HG03045 (cell line): Measurements from ENCODE around the gene TUNAR.

Experiments used
- ATAC-seq: cut with Tn5 transposase; IDR thresholded peaks from one replicate; pipeline ENCODE4 v1.9.1; 2021; ENCODE audit warnings: mild to moderate bottlenecking, moderate library complexity; ENCODE audit not compliant: unreplicated experiment

The TUNAR gene

DNA sequence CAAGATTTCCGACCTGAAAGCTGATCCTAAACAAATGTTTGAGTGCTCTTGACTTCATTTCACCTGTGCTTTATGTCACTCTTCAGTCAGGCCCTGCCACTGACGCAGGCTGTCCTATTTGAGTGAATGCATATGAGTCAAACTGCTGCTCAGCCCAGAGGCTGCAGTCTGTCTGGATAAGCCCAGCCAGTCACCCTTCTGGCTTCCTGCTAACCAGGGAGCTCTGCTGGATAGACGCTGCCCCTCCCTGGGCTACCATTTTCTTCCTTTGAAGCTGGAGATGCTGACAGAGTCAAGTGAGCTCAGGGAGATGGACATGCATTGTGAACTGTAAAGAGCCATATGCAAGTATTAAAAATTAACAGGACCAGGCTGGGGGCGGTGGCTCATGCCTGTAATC lies 5.1 kb upstream of the TUNAR start:
- ATAC-seq: no peak

DNA sequence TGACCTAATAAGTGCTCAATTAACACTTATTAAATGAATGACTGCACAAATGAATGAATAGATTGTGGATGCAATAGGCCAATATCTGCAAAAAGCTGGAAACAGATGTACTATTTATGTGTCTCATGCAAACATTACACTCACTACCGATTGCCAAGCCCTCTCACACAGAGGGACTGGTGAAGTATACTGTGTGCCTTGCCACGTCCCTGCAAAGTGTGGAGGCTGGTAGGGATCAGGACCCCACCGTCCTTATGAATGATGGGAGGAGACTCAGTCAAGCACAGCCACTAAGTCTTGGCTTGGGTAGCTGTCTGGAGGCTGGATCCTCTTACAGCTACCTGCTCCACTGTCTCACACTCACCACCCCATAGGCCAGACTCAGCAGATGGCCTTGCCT lies 3.9 kb upstream of the TUNAR start:
- ATAC-seq: no peak

DNA sequence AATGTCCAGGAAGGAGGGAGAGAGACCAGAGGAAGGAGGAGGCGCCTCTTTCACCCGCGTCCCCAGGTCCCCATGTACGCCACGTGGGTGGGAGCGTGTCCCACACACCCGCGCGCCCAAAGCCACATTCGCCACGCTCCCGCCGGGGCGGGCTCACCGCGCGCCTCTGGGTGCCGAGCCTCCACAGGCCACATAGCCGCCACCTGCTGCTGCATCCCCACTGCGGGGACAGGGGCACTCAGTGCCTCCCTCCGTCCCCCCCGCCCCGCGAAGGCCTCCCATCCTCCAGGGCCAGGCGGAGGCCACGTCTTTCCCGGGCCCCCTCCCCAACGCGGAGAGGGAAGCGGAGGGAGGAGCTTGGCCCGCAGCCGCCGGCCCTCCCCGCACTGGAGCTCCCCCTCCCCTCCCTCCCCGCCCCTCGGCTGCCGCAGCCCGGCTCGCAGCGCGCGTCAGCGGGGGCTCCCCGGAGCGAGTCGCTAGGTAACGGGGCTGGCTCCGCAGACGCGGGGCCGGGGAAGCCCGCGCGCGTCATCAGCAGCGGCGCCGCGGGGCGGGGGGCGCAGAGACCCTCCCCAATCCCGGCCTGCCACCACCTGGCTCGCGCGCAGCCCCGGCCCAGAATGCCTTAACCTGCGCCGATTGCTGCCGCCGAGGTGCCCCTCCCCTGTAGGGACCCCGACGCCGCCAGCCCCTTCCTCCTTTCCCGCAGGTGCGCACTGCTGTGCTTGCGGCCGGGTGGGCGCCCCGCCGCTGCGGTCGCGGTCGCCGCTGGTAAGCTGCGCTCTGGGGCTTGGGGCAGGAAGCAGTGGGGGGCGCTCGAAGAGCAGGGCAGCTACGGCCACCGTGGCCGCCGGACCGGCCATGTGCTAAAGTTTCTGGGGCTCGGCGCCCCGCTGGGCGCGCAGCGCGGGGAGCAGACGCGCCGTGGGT lies 536 bp upstream of the TUNAR start:
- no peak for ATAC-seq

DNA sequence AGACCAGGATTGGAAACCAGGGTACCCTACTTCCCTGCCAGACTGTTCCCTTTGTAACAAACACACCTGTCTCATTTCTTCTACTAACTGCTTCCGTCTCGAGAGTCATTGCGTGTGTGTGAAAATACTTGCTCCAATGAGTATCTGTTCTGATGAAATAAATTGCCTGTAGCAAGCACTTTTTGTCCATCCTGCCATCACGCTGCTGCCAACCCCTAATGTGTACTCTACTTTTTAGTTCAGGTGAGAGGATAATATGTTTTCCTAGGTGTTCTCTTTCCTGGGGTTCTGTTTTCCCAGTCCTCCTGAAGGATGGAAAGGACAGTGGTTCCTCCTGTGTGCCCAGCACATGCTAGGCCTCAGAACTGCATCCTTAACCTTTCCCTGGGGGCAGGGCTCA lies 1.0 kb downstream of the TUNAR start:
- ATAC-seq: no peak

DNA sequence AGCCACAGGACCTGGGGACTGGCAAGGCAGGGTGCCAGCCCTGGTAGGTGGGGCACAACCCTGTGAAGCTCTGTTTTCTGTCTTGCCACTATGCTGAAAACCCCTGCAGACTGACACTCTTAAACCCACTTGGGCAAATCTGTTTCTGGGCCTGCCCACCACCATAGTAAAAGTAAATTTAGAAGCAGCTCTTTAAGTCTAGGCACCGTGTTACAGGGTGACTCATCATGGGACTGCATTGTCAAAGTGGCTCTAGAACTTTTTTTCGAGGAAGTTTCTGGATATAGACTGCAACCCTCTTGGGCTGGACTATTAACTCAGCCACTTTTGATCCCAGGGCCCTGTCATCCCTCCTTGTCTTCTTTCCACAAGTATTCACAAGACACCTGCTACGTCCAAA lies 7.7 kb downstream of the TUNAR start:
- no peak for ATAC-seq

DNA sequence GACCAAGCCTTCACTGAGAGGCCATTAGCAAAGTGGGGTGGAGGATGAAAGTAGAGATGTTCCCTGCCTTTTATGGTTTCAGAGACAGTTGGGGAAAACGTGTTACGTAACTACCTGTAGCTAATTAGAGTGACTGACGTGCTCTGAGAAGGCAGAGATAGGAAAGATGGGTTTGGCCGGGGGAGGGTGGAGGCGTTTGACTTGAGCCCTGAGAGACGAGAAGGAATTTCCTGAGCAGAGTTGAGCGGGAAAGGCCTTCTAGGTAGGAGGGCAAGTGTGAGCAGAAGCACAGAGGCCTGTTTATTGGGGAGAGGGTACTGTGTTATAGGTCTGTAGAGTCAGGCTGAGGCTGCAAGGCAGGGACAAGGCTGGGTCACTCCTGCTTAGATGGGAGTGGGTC lies 8.6 kb downstream of the TUNAR start:
- ATAC-seq: no peak

DNA sequence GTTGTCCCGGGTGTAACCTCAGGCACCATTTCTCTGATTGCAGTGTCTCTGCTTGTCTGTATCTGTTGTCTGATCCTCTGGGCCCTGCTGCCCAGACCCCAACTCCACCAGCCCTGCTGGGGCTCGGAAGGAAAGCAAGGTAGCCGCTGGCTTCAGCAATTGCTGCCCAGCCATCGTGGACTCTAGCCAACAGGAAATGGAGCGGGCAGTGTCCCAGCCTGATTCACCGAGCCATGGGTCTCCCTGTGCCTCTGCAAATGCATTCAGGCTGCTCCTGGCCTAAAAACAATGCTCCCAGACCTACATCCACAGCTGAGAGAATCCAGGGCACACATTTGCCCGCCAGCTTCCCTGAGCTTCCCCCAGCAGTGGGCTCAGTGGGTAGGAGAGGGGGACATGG lies 9.2 kb downstream of the TUNAR start:
- ATAC-seq: no peak

DNA sequence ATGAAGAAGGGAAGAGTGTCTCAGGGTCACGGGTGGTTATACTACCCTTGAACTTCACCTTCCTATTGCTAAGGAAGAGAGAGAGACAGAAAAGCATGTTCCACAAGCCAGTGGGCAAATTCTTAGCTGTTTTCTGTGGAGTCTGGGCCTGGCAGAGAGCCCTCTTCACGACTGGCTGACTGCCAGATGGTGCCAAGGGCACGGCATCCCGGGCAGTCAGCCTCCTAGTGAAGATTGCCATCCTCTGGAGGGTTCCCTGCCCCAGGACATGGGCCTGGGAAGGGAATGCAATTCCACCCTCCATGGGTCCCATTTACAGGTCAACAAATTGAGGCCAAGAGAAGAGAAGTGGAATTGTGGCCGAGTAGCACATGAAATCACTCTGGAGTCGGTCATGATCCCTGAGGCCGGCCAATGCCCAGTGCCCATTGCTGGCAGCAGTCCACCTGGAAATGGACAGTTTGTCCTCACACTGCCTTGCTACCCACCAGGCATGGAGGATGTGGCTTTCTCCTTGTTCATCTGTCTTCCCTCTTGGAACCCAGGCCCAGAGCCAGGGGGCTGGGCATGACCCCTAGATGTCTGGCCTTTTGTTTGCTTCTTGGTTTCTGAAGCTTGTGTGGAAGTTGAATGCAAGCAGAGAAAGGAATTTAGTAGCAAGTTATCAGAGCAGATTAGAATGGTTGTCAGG lies 9.9 kb downstream of the TUNAR start:
- no peak for ATAC-seq

DNA sequence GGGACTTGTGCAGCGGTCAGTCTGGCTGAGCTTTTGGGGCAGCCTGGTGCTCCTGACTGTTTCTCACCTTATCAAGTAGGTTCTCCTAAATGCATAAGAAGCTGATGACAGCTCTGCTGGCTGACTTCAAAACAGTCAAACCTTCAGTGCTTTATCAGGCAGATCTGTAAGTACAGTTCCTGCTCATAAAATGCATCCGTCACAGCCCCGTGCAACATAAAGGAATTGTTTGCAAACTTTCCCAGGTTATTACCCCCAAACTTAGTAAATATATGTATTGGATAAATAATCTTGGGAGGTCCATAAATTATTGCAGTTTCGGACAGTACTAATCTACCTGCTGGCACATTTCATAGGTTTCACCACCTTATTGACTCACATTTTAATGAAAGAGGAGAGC lies 10.7 kb downstream of the TUNAR start:
- no peak for ATAC-seq

DNA sequence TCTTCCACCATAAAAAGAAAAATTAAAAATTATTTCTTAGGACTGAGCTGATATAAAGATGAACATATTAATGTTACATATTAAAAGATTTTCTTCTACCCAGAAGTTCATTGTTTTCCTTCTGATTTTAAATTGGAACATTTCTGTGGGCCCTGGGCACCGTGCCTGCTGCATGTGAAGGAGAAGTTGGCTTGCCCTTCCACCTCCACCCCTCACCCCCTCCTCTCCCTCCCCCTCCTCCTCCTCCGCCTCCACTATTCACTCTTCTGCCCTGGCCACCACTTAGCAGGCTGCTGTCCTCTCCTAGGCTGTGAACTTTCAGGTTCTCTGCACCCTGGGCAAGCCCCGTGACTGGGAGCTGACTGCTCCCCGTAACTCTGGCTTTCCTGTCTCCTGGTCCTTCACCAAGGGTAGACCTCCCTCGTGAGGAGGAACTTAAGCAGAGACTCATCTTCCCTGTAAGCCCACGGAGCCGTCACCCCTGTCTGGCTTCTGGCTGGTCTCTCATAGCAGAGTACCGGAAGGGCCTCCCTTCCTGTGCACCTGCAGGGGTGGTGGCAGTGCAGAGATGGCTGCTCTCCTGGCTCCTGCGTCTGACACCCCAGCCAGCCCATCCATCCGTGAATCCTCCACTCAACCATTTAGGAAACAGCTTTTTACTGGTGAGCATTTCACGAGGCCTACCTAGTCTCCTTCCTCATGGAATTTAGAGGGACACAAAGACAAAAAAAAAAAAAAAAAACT lies 12.8 kb downstream of the TUNAR start:
- no peak for ATAC-seq

DNA sequence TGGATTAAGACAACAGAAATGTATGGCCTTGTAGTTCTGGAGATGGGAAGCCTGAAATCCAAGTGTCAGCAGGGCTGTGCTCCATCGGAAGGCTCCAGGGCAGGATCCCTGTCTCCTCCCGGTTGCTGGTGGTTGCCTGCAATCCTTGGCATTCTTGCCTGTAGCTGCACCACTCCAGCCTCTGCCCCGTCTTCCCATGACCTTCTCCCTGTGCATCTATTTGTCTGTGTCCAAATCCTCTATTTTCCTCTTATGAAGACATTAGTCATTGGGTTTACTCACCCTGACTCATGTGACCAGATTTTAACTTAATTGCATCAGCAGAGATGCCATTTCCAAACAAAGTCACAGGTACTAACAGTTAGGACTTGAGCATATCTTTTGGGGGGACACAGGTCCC lies 15.1 kb downstream of the TUNAR start:
- ATAC-seq: no peak

DNA sequence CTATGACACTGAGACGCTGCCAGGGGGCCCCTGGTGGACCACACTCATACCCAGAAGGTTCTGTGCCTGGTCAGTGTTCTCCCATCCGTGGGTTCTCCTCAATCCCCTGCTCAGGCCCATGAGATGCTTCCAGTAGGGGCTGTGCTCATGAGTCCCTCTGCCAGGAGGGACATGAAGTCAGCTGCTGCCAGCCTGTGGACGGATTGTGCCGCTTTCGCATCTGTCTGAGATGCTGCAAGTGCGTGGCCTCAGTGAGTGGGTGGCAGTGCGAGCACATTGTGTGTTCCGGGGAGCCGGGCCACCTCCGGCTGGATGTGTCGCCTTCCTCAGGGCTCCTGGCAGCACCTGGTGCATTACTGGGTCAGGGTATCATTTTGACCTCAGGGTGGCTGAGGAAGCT lies 15.5 kb downstream of the TUNAR start:
- no peak for ATAC-seq

DNA sequence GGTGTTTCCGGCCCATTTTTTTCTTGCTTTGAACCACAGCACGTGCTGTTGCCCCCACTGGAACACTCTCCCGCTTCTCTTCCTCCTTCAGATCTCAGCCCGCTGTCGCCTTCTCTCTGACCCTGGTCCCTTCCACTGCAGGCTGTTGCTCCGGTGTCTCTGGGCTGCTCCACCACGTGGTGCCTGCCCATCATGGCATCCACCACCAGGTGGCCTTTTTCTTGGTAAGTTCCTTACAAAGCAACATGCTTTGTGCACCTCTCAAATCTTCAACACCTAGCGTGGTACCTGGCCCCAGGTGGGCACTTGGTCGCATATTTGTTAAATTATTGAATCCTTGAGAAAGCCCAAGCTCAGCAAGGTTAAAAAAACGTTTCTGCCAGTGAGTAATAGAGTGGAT lies 19.1 kb downstream of the TUNAR start:
- ATAC-seq: no peak

DNA sequence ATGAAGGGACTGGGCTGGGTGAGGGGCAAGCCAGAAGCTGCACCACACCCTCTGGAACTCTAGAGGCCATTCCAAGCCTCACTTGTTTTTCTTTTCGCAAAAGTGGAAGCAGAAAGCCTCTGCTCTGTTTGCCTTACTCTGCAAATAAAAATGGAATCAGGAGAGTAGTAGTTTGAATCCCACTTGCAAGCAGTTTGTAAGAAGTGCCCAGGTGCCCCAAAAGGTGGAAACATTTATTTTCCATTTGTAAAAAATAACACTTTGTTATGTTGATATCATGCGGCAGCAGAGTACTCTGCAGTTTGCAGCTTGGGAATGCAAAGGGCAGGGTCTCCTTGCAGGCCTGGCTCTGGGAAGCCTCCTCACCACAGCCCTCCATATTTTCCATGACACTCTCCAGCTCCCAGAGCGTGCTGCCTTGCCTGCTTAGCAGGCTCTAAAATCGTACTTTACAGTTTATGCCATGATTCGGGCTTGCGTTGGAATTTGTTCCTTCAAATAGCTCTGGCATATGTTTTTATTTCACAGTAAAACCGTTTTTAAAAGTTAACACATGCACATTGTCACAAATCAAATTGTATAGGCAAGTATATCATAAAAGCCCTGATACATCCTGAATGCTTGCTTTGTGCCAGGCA lies 20.0 kb downstream of the TUNAR start:
- no peak for ATAC-seq

DNA sequence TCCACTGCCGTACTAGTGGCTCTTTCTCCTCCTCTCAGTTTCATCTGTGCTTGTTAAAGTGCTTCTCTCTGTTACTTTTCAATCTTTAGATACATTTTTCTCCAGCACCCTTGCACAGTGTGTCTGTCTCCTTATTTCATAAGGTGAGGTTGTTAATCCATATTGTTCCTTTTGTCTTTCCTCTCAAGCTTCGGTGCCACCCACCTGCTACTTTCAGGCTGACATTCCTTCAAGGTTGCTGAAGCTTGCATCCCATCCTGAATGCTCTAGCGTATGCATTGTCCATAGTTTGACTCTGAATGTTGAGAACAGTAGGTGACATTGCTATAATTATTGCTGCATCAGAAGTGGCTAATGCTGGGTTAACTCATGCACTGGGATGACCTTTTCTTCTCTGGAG lies 20.6 kb downstream of the TUNAR start:
- ATAC-seq: no peak

DNA sequence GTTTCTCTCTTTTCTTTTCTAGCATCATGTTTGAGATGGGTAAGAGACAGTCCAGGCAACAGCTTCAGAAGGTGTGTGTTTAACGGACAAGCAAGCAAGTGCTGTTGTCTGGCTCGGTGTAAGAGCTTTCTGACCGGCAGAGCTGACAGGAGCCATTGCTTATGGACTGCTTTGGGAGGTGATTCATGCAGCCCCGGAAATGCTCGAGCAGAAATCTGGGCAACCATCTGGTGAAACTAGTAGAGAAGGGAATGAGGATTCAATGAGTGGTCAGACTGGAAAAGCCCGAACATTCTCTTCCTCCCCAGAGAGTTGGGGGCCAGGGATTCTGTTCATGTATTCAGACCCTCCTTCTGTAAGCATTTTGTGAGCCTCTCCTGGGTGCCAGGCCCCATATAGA lies 24.4 kb downstream of the TUNAR start:
- ATAC-seq: no peak

DNA sequence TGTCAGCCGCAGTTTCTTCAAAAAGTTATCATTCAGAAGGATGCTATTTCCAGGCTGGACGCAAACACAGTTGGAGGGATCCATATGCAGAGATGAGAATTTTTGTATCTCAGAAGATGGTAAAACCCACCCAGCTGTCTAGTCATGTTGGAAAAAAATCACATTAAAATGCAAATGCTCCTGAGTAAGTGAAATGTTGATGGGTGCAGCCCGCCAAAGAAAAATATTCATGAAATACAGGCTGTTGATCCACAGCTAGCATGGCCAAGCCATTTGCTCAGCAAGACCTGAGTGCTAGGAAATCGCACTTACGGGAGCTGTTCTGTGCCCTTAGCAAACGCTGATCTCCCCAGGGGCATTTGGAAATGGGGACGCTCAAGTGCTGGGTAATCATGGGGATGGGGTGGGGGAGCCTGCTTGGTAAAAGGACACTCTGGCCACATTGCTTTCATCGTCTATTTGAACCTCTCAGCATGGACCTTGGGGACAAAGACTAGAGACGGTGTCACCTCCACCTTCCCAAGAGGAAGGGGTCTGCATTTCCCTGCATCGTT lies 25.7 kb downstream of the TUNAR start:
- ATAC-seq: no peak

DNA sequence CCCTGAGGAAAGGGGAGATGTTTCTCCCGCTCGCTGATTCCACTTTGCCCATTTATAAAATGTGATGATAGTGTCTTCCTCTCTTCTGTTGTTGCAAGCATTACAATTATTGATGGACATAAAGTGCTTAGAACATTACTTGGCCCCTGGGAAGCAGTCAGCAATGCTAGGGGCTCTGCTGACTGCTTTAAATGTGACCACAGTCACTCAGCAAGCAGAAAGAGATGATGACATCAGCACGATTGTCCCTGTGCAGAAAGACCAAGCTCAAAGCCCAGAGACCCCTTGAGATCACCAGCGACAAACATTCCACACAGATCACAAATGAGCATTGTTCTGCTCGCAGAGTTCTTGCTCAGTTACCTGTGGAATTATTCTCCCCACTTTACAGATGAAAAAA lies 26.5 kb downstream of the TUNAR start:
- no peak for ATAC-seq

DNA sequence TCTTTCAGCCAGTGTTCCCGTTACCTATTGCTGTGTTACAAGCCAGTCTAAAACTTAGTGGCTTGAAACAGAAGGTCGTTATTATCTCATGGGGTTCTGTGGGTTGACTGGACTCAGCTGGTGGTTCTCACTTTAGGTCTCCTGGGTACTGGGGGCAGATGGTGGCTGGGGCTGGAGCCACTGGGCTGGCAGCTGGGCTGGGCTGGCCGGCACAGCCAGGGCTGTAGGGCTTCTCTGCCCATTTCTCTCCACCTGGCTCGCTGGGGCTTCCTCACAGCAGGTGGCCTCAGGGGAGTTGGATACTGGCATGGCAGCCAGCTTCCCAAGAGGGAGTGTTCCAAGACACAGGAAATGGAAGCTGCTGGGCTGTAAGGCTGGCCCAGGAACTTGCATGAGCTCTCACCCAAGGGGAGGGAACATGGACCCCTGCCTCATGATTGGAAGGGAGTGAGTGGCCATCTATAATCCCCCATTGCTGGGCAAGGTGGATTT lies 27.0 kb downstream of the TUNAR start:
- no peak for ATAC-seq

DNA sequence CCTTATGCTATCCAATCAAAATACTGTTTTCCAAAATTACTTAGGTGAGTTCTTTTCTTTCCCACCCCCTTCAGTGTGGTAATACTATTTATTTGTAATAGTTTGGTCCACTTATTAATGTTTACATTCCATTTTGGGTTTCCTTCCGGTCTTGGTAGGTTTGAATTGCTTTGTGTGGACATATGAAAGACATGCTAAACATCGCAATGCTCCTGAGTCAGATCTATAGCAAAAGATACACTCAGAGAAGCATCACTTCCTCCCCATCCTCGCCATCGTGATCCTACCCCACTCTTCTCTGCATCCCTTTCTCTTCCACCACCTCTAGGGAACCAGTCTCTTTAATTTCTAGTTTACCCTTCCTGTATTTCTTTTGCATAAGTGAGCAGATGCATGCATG lies 30.0 kb downstream of the TUNAR start:
- no peak for ATAC-seq

DNA sequence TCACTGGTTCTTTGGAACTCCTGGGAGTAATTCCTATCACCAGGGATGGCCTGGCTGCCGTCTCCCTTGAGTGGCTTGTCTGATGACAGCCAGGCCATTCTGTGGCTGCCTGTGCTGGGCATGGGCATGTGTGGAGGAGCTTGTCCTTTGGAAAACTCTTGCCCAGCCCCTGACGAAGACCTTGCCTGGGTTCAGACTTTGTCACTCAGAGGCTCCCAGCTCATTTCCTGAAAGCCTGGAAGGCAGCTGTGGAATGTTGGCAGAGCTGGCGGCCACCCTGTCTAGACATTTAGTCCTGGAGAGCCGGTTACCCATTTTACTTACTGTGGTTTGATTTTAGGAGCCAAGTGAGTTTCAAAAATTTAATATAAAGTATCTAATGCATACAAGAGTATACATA lies 34.0 kb downstream of the TUNAR start:
- no peak for ATAC-seq
